ENCODE data around the gene ANLN.
"Not testable (repeated sequence)": the region's sequence is repeated elsewhere in the genome, so short reads cannot be mapped to it uniquely, and the experiment has no call there.

The ANLN gene

DNA sequence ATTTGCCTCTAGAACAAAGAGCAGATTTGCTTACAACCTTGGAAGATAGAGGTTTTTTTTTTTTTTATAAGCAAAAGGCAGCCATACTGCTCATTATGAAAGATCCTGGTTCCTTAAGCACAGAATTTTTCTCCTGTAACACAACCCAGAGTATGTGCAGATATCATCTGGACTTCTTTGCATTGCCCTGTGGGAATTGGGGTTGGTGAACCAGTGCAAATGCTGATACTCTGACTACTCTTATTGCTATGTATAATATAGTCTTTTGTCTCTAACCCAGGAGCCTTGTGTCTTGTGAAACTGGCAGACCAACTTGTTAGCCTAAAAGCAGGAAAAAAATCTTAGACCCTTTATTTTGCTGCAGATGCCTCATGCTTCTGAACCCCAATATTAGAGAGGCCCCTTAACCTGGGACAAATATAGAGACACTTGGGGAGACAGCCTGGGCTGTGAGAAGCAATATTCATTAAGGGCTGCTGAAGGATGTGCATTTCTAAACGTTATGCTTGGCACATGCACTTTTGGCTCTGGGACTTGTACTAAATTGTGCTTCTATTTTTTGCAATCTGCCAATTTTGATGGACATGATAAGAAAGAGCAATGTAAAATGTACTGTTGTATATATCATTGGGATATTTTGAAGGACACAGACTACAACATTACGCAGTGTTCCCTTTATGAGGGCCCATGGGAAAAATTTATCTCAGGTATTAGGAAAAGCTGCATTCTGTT, 78.9 kb downstream of the ANLN start:
- DNase-seq (ENCODE audit: low spot score), result no peak

DNA sequence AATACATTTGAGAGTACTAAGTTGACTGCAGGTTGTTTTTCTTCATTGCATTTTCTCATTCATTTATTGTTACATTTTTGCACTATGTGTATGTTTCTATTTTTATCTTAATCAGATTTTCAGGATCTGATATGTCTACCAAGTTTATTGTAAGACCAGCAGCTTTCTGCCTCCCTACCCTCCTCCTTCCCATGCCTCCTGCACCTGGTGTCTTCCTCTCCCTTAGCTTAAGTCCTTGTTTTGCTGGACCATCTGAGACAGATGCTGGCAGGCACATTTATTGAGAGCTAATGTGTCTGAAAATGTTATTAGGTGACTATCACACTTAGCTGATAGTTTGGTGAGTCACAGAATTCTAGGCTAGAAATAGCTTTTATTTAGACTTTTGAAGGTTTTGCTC, 79.6 kb downstream of the ANLN start:
- no peak for DNase-seq (ENCODE audit: low spot score)

DNA sequence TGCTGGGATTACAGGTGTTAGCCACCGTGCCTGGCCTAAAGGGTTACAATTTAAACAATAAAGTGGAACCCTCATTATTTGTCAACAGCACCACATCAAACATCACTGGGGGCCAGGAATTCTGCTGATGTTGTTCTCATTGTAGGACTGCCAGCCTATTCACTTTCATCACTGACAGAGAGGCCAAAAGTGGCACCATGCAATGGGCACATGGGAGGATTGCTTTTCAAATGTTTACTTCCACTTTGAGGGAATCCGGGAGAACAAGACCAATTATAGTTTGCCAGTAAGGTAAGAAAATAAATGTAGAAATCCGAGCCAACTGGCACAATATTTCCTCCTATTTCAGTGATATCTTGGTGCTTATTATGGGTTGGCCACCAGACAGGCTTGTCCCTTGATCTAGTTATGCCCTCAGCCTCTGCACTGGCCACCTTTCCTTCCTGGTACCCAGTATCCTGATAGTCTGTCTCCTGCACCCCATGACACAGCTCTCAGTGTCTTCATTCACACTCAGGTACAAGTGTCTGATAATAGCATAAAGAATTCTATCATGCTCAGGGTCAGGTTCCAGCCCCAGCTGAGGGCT, 82.6 kb downstream of the ANLN start:
- no peak for DNase-seq (ENCODE audit: low spot score)

DNA sequence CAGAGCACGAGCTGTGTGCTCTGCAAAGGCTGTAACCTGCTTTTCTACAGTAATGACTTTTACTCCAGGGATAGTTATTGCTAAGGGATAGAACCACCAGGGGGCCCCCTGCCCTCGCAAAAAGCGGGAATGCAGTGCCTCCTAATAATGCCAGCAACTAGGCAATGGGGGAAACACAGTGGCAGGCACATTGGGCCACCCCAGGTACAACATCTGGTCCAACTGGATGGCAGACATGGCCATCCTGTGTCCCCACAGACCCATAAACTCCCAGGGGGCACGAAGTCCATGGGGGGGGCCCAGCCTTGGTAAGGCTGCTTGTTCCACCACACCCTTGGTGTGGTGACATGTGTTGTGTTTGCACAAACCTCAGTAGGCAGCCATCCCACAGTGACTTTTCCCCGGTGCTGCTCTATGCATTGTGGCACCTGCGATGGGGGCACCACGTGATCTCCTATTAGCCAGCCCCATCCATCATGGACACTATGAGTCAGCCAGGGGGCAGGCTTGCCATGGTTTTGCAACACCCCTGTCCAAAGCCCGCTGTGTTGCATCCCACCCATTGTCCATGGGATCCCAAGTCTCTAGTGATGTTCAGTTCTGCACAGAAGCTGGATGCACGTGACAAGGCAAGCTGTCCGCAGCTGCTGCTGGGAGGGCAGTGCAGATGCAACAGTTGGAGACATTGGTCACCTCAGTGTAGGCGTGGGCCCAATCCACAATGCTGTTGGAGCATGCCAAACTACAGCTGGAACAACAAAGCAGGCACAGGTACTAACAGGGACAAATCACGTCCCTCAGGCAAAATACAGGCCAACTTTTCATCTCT, 84.0 kb downstream of the ANLN start:
- peak; percentile 31 for DNase-seq (ENCODE audit: low spot score)

DNA sequence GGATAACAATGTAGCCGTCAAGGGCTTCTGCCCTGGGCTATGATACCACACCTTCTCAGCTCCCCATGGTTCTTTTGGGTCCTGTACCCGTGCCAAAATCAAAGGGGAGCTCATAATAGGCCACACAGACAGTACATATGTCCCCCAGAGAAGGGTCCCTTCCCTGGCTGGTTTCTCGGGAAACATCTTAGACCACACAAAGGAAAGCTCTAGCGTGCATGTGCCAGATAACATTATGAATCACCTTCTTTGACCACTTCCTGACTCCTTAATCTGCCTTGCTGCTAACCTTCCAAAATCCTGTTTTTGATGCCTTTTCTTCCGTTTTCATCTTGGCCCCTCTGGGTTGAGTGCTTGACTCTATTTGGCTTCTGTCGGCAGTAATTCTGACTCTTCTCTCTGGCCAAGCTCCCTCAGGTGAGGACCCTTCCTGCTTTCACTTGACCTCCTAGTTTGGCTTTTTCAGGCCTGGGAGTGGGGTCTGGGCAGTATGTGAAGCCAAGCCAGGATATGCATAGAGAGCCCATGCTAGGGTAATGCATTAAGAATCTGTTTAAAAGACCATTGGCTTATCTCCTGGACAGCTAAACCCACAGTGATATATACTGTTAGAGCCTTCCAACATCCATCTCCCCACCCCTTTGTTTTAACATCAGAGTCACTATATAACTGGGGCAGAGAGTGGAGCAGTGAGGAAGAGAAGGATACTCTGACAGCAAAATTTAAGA, 84.8 kb downstream of the ANLN start:
- DNase-seq (ENCODE audit: low spot score), result no peak

DNA sequence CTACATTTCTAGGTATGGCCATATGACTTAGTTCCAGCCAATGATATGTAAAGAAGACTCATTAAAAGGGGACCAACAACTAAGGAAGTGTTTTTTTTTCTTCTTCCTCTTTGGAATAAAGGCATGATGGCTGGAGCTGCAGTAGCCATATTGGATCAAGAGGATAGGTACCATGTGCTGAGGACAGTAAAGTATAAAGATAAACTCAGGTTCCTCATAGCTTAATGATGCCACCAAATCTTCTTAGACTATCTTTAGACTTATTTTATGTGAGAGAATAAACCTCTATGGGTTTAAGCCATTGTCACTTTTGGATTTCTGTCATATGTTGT, 85.3 kb downstream of the ANLN start:
- no peak for DNase-seq (ENCODE audit: low spot score)

DNA sequence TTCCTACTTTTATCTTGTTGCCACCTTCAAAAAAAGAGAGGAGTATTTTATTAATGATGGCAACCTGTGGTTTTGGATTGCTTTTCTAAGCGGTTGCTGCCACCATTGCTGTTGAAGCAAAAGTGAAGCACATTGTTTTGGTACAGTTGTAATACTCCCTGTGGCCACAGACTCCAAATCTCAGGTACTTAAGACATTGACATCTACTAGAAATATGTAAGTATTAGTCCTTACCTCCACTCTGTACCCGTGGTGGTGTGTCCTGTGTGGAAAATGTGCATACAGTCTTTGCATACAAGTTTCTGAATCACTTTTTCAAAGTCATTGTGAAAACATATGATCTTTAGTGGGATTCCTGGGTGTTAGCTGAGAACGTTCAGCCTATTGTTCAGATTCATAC, 85.7 kb downstream of the ANLN start:
- DNase-seq (ENCODE audit: low spot score), result no peak

DNA sequence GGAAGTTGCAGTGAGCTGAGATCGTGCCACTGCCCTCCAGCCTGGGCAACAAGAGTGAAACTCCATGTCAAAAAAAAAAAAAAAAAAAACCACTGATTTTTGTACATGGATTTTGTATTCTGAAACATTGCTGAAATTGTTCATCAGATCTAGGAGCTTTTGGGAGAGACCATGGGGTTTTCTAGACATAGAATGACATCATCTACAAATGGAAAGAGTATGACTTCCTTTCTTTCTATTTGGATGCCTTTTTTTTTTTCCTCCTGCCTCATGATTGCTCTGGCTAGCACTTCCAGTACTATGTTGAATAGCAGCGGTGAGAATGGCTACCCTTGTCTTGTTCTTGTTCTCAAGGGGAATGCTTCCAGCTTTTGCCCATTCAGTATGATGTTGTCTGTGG, 89.1 kb downstream of the ANLN start:
- DNase-seq (ENCODE audit: low spot score), result no peak

DNA sequence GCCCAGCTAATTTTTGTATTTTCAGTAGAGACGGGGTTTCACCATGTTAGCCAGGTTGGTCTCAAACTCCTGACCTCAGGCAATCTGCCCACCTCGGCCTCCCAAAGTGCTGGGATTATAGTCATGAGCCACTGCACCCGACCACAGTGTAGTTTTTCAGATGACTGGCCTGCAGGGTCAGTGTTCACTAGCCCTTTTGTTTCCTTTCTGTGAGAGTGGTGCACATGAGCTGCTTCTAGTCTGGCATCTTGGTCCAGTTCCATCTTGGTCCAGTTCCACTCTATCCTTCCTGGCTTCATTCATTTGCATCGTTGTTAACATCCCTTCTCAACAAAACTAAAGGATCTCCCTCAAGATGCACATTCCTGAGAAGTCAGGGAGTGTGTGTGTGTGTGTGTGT, 94.2 kb downstream of the ANLN start:
- not testable (repeated sequence) for DNase-seq (ENCODE audit: low spot score)

DNA sequence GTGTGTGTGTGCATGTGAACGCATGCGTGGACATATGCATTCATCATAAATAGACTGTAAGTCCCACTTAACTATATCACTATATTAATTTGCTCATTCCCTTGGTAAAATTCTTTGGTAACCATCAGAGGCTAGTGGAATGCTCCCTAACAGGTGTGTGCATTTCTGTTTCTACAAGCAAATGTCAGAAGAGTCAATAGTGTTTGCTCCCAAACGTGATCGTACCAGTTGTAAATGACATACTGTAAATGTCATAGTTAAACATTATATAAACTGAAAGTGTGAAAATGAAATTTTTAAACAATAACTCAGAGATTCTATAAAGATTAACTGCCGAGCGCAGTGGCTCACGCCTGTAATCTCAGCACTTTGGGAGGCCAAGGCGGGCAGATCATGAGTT, 94.6 kb downstream of the ANLN start:
- no peak for DNase-seq (ENCODE audit: low spot score)

DNA sequence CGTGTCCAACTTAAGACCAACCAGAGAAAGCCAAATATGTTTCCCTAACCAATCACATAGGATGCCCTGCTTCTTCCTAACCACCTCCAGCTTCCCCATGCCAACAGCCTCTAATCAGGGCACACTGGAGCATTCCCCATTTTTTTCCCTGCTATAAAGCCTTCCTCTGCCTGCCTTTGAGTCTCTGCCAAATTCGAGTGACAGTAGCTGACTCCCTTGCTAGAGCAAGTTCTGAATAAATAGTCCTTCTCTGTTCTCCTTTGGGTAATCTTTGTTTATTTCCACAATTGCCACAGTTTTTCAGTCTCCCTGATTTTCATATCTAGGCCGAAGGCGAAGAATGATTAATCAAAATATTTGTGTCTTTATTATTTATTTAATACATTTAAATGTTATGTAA, 96.7 kb downstream of the ANLN start:
- no peak for DNase-seq (ENCODE audit: low spot score)

DNA sequence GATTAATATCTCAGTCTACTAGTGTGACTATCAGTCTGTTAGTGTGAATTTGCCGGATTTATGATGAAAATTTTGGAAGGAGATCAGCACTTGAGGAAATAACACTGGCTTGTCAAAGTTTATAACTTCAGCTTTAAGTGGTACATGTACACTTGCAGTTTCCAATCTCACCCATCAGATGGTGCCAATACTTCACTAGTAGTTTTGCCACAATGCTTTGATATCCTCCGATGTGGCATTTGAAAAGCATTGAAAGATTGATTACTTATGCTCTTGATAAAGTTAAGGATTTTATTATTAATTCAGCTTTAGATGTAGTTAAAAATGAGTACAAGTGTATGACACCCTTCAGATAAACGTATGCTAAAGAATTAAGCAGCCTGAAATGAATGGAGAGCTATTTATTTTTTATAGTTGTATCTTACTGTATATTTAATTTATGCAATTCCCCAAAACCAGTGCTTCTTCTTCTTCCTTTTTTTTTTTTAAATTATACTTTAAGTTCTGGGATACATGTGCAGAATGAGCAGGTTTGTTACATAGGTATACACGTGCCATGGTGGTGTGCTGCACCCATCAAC, 98.2 kb downstream of the ANLN start:
- DNase-seq (ENCODE audit: low spot score), result no peak

DNA sequence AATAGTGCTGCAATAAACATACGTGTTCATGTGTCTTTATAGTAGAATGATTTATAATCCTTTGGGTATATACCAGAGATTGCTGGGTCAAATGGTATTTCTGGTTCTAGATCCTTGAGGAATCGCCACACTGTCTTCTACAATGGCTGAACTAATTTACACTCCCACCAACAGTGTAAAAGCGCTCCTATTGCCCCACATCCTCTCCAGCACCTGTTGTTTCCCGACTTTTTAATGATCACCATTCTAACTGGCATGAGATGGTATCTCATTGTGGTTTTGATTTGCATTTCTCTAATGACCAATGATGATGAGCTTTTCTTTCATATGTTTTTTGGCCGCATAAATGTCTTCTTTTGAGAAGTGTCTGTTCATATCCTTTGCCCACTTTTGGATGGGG, 99.0 kb downstream of the ANLN start:
- DNase-seq (ENCODE audit: low spot score), result not testable (repeated sequence)

DNA sequence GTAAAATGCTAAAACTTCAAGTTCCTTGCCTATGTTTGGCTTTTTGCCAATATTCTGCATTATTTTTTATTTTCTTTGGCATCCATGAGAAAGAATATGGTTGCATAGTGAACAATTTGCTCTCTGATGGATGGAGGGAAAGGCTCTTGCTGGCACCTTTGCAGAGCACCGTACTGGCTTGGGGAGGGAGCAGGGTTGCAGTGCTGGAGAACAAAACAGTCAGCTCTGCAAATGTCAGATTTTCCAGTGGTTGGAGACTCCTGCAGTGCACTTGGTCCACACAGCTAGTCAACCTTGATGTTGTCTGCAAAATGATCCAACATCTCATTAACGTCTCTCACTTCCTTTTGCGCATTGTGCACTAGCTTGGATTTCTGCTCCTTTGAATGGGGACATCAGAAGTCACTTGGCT, 100.8 kb downstream of the ANLN start:
- DNase-seq (ENCODE audit: low spot score), result no peak

DNA sequence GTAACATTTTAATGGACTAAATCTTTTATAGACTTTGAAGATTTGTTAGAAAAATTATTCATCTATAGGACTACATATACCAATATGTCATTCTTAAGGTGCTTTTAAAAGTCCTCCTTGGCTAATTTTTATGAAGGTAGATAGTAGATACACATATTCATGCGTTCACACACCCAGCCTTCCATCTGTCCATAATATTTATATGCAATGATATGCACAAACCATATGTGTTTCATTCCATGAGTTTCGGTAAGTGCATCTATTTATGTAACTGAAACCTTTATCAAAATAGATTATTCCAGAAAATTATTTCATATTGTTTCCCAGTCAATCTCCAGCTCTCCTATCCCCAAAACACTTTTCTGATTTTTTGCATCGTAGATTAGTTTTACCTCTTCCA, 101.7 kb downstream of the ANLN start:
- DNase-seq (ENCODE audit: low spot score), result no peak

DNA sequence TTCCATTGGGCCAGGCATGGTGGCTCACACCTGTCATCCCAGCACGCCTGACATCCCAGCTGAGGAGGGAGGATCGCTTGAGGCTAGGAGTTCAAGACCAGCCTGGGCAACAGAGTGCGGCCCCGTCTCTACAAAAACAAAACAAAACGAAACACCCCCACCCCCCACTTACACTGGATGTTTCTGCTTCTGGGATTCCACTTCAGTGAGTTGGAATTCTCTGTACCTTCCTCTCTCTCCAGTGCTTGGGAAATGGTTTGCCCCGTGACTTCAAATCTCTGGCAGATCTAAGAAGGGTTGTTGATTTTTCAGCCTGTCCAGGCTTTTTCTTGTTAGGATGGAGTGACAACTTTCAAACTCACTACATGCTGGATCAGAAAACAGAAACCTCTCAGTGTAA, 106.9 kb downstream of the ANLN start:
- no peak for DNase-seq (ENCODE audit: low spot score)

DNA sequence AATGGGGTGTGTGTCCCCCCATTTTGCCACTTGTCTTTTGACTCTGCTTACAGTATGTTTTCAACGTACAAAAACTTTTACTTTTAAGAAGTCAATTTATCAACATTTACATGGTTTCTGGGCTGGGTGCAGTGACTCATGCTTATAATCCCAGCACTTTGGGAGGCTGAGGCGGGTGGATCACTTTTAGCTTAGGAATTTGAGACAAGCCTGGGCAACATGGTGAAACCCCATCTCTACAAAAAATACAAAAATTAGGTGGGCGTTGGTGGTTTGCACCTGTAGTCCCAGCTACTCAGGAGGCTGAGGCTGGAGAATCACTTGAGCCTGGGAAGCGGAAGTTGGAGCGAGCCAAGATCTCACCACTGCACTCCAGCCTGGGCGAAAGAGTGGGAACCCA, 107.5 kb downstream of the ANLN start:
- DNase-seq (ENCODE audit: low spot score), result not testable (repeated sequence)

DNA sequence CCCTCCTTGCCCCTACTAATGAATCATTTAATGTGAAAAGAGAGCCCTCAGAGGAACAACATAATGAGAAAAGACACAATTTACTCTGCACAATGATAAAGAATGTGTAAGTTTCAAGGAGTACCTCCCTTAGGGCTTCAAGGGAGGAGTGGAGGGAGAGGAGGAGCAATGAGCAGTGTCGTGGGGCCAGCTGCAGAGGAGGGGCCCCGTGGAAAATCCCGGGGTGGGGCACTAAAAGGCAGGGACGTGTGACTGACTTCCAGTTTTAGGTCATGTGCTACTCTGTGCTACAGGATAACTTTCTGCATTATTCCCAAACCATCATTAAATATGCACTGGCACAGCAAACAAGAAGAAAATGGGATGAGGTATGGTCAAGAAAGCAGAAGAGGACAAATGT, 108.1 kb downstream of the ANLN start:
- DNase-seq (ENCODE audit: low spot score), result no peak
